Hematopoietic multipotent progenitor cell treated with erythropoietin and hydrocortisone succinate and interleukin-3 and kit ligand, for 4 days (in vitro differentiated cells): ENCODE results near the gene TMEM254.
"Not testable (repeated sequence)": the region's sequence is repeated elsewhere in the genome, so short reads cannot be mapped to it uniquely, and the experiment has no call there.

Source experiments
- DNase-seq: peaks from one replicate; pipeline ENCODE4 v3.0.0-alpha.2; 2015

TMEM254 gene

DNA sequence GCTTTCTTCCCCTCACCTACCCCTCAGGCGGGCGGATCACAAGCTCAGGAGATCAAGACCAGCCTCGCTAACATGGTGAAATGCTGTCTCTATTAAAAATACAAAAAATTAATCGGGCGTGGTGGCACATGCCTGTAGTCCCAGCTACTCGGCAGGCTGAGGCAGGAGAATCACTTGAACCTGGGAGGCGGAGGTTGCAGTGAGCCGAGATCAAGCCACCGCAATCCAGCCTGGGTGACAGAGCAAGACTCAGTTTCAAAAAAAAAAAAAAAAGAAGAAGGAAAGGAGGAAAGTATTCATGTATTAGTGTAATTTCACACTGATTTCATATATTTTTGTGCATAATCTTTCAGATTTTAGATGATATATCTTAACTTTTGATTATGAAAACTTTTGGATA, 55.2 kb downstream of the TMEM254 start:
- not testable (repeated sequence) for DNase-seq

DNA sequence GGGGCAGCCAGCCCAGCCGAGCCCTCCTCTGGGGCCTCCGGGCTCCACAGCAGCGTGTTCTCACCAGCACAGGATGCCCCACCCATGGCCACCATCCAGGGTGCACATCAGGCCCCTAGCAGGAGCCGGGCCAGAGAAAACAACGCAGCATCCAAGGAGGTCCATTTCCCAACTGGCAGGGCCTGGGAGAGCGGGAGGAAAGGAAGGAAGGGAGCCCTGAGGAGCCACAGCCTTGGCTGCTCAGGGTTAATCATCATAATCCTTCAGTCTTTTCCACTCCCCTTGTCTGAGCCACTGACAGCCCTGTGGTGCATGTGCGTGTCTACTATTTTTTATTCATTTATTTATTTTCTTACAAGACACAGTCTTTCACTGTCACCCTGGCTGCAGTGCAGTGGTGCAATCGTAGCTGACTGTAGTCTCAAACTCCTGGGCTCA, 57.7 kb downstream of the TMEM254 start:
- peak; percentile 18 for DNase-seq

DNA sequence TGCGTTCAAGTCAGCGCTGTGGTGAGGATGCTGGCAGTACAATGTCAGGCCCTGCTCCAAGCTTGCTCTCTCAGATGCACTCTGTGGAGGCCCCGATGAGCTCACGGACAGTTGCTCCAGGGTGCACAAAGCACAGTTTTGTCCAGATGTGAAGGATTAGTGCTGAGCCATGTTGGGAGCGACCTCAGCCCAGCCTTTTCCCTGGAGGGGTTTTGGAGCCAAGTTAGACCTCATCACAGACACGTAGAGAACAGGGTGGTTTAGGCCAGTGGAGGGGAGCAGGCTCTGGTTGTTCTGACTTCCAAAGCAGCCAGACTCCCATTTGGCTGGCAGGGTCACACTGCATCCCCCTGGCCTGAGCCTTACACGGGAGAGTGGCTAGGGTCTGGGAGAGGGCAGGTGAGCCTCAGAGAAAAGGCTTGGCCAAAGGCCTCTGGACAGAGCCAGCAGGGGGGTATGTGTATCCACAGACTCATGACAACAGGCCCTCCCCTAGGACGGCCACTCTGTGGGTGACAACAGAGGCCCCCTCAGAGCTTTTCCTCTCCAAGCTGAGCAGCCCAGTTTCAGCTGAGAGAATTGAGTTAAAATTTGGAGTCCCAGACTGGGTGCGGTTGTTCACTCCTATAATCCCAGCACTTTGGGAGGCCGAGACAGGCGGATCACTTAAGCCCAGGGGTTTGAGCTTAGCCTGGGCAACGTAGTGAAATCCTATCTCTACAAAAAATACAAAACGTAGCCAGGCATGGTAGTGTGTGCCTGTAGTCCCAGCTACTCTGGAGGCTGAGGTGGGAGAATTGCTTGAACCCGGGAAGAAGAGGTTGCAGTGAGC, 58.8 kb downstream of the TMEM254 start:
- no peak for DNase-seq

DNA sequence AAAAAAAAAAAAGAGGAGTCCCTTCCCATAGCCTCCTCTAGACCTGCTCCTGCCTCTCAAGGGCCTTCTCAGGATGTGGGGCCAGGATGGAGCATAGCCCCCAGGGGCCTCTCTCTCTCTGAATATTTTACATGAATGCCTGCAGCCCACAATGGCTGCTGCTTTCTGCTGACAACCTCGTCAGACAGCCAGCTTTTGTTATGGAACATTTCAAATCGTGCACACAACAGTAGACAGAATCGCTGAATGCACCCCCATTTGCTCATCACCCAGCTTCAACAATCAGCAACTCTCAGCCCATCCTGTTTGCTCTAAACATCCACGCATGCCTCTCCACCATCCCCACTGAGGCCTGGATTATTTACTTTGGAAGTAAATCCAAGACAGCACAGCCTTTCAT, 59.5 kb downstream of the TMEM254 start:
- DNase-seq: no peak

DNA sequence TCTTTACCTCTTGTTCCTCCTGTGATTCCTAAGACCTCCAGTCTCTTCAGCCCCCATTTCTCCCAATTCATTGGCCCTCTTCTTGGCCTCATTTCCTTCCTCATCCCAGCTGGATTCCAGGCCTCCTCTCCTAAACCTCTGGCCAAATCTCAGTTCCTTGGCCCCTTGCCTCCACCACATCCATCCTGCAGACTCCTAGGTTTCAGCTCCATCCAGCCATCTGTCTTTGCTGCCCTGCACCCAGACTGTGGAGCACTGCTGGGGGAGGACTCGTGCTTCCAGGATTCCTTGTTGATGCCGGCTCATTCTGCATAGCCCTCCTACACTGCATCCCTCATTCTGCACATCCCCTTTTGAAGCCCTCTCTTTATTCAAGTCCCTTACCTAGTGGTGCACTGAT, 60.8 kb downstream of the TMEM254 start:
- no peak for DNase-seq

DNA sequence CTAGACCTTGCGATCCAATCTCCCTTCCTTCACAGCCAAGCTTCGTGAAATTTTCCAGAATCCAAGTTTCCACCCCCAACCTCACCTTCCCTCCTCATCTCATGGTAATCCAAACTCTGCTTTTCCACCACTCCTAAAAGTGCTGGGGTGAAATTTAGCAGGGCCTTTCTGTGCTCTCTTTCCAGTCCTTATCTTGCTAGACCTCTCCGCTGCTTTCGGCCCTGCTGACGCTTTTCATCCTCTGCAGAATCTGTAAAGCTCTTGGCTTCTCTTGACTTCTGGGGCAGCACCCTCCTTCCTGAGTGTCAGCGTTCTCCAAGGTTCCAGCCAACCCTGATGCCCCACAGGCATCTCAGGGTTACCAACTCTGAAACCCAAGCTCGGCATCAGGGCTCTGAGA, 61.8 kb downstream of the TMEM254 start:
- DNase-seq: no peak

DNA sequence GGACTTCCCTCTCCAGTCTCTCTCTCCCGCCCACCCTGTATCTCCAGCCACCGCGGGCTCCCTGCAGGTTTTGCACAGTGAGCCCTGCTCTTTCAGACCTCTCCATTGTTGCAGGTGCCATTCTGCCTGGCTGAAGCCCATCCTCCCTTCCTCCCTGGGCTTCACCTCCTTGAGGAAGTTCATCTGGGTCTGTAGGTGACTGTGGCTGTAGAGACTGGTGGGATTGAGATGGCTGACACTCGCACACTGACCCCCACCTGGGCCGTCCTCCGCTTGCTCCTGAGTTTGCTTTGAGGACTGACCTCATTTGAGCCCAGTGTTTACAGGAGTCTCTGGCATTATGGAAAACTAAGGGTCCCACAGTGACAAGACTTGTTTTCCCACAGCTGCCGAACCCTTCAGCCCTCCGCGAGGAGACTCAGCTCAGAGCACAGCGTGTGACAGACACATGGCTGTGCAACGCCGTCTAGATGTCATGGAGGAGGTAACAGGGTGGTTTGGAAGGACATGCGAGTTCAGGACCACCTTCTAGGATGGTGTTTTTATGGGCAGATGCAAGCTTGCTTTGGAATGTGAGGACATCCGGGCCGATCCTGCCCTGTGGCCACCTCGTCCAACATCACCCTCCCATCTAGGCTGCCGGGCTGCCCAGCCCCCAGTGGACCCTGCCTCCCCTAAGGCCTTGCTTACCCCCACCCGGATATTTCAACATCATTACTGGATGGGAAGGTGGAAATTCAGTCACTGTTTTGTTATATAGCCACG, 63.4 kb downstream of the TMEM254 start:
- no peak for DNase-seq
